ENCODE data around the gene COMMD10.

DNA sequence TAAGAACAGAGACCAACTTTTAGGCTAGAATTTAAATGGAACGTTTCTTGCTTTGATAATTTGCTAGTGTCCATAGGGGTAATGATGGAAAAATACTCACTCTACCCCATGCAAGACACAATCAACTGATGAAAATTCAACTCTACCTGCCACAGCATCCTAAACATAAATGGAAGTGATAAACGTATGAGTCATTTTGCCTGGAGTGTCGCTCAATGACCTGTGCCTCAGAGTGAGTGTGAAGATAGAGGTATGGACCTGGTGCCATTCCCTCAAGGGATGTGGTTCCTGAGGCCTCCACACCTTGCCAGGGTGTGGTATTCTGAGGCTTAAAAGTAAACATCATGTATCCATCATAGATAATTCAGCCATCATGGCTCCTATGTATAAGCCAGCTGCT lies 38.6 kb upstream of the COMMD10 start:
- TF ChIP-seq, protein P1, sequence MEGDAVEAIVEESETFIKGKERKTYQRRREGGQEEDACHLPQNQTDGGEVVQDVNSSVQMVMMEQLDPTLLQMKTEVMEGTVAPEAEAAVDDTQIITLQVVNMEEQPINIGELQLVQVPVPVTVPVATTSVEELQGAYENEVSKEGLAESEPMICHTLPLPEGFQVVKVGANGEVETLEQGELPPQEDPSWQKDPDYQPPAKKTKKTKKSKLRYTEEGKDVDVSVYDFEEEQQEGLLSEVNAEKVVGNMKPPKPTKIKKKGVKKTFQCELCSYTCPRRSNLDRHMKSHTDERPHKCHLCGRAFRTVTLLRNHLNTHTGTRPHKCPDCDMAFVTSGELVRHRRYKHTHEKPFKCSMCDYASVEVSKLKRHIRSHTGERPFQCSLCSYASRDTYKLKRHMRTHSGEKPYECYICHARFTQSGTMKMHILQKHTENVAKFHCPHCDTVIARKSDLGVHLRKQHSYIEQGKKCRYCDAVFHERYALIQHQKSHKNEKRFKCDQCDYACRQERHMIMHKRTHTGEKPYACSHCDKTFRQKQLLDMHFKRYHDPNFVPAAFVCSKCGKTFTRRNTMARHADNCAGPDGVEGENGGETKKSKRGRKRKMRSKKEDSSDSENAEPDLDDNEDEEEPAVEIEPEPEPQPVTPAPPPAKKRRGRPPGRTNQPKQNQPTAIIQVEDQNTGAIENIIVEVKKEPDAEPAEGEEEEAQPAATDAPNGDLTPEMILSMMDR (conservative IDR thresholded peaks at IDR 0.05) = no peak
- TF ChIP-seq ZFX (IDR thresholded peaks at IDR 0.05) = no peak
